H1 (cell line): Measurements from ENCODE around the gene DENND1A. TPM values are rescaled to one million over a fixed set of nuclear protein-coding genes. Genes with fewer than 3 reads are reported as not detected.

Experiments
- BACH1 ChIP-seq: IDR thresholded peaks from 2 replicates; pipeline ENCODE4 v1.6.1; 2012; ENCODE audit warnings: low read length, improper control_type of control experiment
- CTBP2 ChIP-seq: IDR thresholded peaks from 2 replicates; pipeline ENCODE4 v1.7.0; 2011; ENCODE audit warnings: borderline replicate concordance, mild to moderate bottlenecking, moderate library complexity, mixed read lengths, low read length; ENCODE audit not compliant: insufficient read depth, insufficient read length
- CTCF ChIP-seq, 3 experiments: IDR thresholded peaks; 1 replicate in 2 of 3; 2 replicates in 1 of 3; pipeline versions ENCODE4 v1.5.1 to v1.6.1; 2011; ENCODE audit warnings: low read length in 3 of 3, mild to moderate bottlenecking in 3 of 3, inconsistent platforms in 2 of 3, low read depth in 1 of 3, moderate library complexity in 1 of 3; ENCODE audit not compliant: insufficient read depth in 1 of 3; ENCODE audit errors: control extremely low read depth in 1 of 3
- JUN ChIP-seq: IDR thresholded peaks from 2 replicates; pipeline ENCODE4 v1.6.1; 2011; ENCODE audit warnings: low read depth, mild to moderate bottlenecking, improper control_type of control experiment, low read length
- RNF2 ChIP-seq: fragments of 200-900, 300-1000 bp; sonication (generic); IDR thresholded peaks from 2 replicates; pipeline ENCODE4 v1.7.1; 2016; ENCODE audit warnings: borderline replicate concordance, low read depth, mild to moderate bottlenecking, antibody characterized with exemption, low read length; ENCODE audit not compliant: poor library complexity, severe bottlenecking; ENCODE audit errors: missing control alignments
- SIX5 ChIP-seq: IDR thresholded peaks from 2 replicates; pipeline ENCODE4 v1.6.1; 2011; ENCODE audit warnings: mild to moderate bottlenecking, low read depth, low read length
- polyA plus RNA-seq, 7 experiments: library from polyadenylated mRNA; depleted of rRNA in 3 of 7; stranded (reverse) in 5 of 7; unstranded in 2 of 7; fragments of >200 nt in 5 of 7; fragments of 200-250 nt in 2 of 7; gene quantifications; 1 replicate in 5 of 7; 2 replicates in 1 of 7; 4 replicates in 1 of 7; pipeline versions ENCODE4 v1.2.1 to v1.2.3, GENCODE V29; 2011 to 2013; ENCODE audit warnings: missing spikeins in 2 of 7, mixed read lengths in 2 of 7
- total RNA-seq: library from RNA; stranded (reverse); fragmentation: NEBNext Ultra II Directional; extraction: Animal tissue kit (Norgen Biotek cat#: 25700); gene quantifications from 2 replicates; pipeline ENCODE4 v1.2.1, GENCODE V29; 2021

Gene DENND1A
- total and polyA plus RNA-seq, 2 of the 8 experiments (the other 6 are each of a cell fraction or from before 2014, with no cell fraction given), result 24.1 to 26.4 TPM

- no peak for TF ChIP-seq CTBP2
- no peak for TF ChIP-seq BACH1
- TF ChIP-seq RNF2, result no peak
- no peak for TF ChIP-seq SIX5
- no peak for TF ChIP-seq JUN
- no peak for TF ChIP-seq CTCF (IDR thresholded peaks at IDR 0.05; ENCODE audit: control extremely low read depth in 1 of 3, insufficient read depth in 1 of 3, low read depth in 1 of 3, low read length in 3 of 3)
These were observed 22.9 kb upstream of the DENND1A start (continued) for GRCh38 chr9:123952641-123953495.
